HG02938 (cell line): ENCODE results near the gene E2F2.
"Not testable (repeated sequence)": the region's sequence is repeated elsewhere in the genome, so short reads cannot be mapped to it uniquely, and the experiment has no call there.

Source experiments
- ATAC-seq: cut with Tn5 transposase; IDR thresholded peaks from one replicate; pipeline ENCODE4 v1.9.1; 2021; ENCODE audit warnings: mild to moderate bottlenecking, moderate library complexity; ENCODE audit not compliant: unreplicated experiment

E2F2 gene

GRCh38 chr1:23548704-23549143, 17.7 kb upstream of the E2F2 start:
- ATAC-seq: no peak

GRCh38 chr1:23546897-23547584, 16.0 kb upstream of the E2F2 start:
- no peak for ATAC-seq

DNA sequence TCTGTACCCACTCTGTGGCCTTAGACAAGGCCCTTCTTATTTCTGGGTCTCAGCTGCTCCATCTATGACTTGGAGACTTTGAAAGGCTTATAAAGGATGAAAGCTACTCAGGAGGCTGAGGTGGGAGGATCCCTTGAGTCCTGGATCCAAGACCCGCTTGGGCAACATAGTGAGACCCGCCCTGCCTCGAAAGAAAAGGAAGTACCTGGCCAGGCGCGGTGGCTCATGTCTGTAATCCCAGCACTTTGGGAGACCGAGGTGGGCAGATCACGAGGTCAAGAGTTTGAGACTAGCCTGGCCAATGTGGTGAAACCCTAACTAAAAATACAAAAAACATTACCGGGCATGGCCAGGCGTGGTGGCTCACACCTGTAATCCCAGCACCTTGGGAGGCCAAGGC, 14.8 kb upstream of the E2F2 start:
- no peak for ATAC-seq

- no peak for ATAC-seq
Measured at GRCh38 chr1:23544444-23545389, 13.7 kb upstream of the E2F2 start.

DNA sequence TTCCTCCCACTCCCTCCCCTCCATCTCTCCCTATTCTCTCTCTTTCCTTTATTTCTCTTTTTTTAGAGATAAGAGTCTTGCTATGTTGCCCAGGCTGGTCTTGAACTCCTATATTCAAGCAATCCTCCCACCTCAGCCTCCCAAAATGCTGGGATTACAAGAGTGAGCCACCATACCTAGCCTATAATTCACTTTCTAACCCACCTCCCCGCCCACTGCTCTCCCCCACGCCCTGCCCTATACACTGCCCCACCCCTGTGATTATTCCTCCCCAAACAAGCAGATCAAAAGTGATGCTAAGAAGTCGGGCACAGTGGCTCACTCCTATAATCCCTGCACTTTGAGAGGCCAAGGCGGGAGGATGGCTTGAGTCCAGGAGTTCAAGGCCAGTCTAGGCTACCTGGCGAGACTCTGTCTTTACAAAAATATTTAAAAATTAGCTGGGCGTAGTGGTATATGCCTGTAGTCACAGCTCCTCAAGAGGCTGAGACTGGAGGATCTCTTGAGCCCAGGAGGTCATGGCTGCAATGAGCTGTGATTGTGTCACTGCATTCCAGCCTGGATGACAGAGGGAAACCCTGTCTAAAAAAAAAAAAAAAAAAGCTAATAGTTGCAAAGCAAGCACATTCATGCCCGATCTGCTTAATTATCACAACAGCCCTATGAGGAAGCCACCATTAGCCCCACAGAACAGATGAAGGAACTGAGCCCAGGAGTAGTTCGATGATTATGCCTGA, 12.8 kb upstream of the E2F2 start:
- no peak for ATAC-seq

GRCh38 chr1:23542940-23543339, 11.9 kb upstream of the E2F2 start:
- ATAC-seq: not testable (repeated sequence)

DNA sequence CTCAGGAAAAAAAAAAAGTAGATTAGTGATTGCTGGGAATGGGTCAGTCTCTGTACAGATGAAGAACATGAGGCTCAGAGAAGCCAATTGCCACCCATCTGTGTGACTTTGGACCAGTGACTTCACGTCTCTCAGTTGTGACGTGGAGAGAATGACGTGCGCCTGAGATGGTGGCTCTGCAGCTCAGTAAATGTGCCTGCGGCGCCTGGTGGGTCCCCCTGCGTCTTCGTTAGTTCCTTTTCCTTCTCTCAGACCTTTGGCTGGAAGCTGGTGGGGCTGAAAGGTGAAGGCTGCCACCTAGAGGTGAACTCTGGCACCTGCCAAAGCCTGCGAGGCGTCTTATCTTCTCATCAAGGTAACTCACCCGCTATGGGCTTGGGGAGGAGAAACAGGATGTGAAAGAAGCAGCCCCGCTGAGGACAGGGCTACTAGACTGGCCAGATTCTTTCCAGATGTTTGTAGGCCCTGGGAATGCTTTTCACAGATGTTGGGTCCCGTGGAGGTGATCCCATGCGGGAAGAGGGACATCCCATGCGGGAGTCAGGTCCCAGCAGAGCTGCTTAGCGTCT, 8.7 kb upstream of the E2F2 start:
- ATAC-seq: peak; percentile 74

- ATAC-seq: no peak
Measured at GRCh38 chr1:23537296-23537973, 6.4 kb upstream of the E2F2 start.

DNA sequence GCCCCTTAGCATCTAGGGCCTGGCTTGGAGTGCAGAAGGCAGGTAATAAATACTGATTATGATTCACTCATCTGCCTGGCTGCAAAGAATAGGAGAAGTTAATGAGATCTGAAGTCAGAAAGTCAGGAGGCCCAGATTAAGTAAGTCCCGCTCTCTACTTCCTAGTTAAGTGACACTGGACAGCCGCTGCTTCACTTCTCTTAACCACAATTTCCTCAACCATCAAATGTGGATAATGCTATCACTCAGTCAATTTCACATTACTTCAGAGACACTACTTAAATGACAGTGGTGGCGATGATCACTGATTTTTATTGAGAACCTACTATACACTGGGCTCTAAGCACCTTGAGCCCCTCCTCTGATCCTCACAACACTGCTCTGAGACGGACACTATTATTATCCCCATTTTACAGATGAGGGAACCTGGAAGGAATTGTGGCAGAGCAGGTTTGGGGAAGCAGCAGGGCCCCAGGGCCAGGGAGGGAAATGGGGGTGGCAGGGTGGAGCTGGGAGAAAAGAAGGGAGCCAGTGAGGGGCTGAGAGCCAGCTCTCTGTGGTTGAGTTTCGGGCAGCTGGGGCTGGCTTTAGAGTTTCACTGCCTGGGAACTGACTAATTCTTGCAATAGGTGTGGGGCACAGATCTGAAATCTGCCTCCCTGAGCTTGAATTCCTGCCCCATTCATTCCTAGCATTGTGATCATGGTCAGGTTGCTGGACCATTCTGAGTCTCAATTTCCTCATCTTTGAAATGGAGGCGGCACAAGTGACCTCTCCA, 2.4 kb upstream of the E2F2 start:
- ATAC-seq: no peak

GRCh38 chr1:23531562-23532094, 595 bp upstream of the E2F2 start:
- no peak for ATAC-seq

DNA sequence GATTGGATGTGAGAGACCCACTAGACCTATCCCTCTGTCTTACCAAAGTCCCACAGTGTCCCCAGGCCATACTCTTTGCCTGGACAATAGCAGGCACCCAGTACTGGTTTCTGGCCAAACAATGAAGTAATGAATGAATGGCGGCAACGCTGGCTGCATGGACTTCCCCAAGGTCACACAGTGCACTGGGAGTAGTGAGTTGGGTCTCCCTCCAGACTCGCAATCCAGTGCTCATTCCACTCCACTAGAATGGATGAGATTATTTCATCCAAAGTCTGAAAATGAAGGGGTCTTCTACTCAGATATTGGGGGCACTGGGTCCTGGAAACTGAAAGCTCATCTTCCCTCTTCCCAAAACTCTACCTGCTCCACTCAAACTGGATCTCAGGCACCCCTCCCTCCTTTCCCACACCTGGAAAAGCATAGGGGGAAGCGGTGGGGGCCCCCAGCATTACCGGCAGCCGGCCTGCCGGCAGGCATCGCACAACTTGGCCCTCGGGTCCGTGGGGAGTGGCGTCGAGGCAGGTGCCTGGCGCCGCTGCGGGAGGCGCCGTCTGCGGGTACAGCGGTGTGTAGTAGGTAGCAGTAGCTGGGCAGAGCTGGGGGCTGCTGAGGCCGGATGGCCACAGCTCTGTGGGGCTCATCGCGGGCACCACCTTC, 816 bp downstream of the E2F2 start:
- ATAC-seq: no peak

- ATAC-seq: no peak
Measured at GRCh38 chr1:23529146-23530086, 1.6 kb downstream of the E2F2 start.

GRCh38 chr1:23528250-23528978, 2.6 kb downstream of the E2F2 start:
- no peak for ATAC-seq

- no peak for ATAC-seq
Measured at GRCh38 chr1:23527900-23528249, 3.2 kb downstream of the E2F2 start.

DNA sequence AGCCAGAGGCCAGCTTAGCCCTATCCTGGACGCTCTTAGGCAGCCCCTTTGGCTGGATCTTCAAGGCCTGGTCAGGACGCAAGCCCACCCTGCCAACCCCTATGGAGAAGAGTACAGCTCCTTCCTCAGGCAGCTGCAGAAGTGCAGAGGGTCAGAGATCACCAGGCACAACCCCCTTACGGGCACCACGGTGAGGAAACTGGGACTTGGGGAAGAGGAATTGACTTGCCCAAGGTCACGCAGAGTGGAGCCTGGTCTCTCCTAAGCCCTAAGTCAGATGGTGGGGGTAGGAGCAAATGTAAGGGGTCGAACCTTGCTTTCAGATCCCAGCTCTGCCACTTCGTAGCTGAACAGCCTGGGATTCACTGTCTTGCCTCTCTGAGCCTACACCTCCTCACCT, 3.7 kb downstream of the E2F2 start:
- ATAC-seq: no peak

GRCh38 chr1:23526329-23527041, 4.5 kb downstream of the E2F2 start:
- ATAC-seq: no peak
